ENCODE measurements around the gene DUT.

DNA sequence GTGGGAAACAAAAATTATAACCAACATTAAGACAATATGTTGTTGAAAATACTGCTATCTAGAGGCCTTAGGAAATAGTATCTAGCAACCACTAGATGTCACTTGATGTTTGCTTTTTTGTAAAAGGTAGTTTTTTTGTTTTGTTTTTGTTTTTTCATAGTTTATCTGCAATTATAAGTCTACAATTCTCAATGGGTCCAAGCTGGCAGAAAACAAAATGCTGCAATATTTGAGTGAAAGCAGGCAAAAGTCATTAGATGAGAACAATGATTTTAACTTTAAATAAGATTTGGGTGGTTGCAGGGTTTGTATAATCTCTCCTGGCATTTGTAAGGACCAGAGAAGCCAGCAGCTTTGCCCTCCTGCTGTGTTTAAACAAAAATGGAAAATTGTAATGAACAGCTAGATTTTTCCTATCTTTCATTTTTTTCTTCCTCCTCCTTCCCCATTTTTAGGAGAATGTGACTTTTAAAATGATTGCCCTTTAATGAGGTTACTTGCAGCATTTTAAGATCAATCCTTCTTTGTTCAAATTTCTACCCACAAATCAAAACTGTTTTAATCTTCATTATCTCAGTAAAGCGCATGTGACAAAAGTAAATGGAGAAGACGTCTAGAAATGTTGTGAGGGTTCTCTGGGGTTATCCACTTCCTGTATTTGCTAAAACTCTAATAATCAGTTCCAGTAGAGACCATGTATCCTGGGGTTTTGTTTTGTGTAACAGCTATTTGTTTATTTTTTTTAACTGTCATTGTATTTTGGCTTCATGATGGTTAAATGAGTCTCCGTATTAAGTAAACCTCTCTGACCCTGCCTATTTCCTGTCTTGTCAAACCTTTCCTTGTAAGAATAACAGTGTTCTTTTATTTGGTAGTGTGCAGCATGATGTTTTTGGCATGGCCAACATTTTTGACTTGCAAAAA, 27.3 kb downstream of the DUT start:
- TF ChIP-seq, protein P1, sequence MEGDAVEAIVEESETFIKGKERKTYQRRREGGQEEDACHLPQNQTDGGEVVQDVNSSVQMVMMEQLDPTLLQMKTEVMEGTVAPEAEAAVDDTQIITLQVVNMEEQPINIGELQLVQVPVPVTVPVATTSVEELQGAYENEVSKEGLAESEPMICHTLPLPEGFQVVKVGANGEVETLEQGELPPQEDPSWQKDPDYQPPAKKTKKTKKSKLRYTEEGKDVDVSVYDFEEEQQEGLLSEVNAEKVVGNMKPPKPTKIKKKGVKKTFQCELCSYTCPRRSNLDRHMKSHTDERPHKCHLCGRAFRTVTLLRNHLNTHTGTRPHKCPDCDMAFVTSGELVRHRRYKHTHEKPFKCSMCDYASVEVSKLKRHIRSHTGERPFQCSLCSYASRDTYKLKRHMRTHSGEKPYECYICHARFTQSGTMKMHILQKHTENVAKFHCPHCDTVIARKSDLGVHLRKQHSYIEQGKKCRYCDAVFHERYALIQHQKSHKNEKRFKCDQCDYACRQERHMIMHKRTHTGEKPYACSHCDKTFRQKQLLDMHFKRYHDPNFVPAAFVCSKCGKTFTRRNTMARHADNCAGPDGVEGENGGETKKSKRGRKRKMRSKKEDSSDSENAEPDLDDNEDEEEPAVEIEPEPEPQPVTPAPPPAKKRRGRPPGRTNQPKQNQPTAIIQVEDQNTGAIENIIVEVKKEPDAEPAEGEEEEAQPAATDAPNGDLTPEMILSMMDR (conservative IDR thresholded peaks at IDR 0.05 in 1 of 2, IDR thresholded peaks at IDR 0.05 in 1 of 2; ENCODE audit: extremely low read depth in 1 of 2, insufficient read depth in 1 of 2, low read depth in 1 of 2, low read length in 2 of 2): peak; percentile 49 to 62
- no peak for TF ChIP-seq EZH2 (IDR thresholded peaks at IDR 0.05; ENCODE audit: borderline replicate concordance, low read length)

Data from mammary epithelial cell (primary cell).